Activated CD4-positive, alpha-beta memory T cell treated with anti-CD3 and anti-CD28 coated beads for 36 hours (primary cell): ENCODE data around the gene MMEL1. TPM values are rescaled to one million over a fixed set of nuclear protein-coding genes. Genes with fewer than 3 reads are reported as not detected.

Experiments used
- CTCF ChIA-PET: fragments of 350-600 bp; sonication (Branson Sonifier 250); formaldehyde crosslinking; loops from one replicate; lab custom pipeline; 2021; ENCODE audit warnings: antibody characterized with exemption, inconsistent platforms; lab: Charles Lee
- POLR2A ChIA-PET: fragments of 350-600 bp; sonication (Branson Sonifier 250); formaldehyde crosslinking; loops from one replicate; lab custom pipeline; 2021; ENCODE audit warnings: antibody characterized with exemption; lab: Charles Lee
- DNase-seq: peaks from one replicate; pipeline ENCODE4 v3.0.0-alpha.2; 2020
- H3K27ac Mint-ChIP-seq: one replicate; pipeline ENCODE4 v1.8.0; 2021; ENCODE audit warnings: mixed read lengths
- H3K27me3 Mint-ChIP-seq: one replicate; pipeline ENCODE4 v1.8.0; 2021; ENCODE audit warnings: mixed read lengths
- H3K36me3 Mint-ChIP-seq: one replicate; pipeline ENCODE4 v1.8.0; 2021; ENCODE audit warnings: mixed read lengths
- H3K4me1 Mint-ChIP-seq: one replicate; pipeline ENCODE4 v1.8.0; 2021; ENCODE audit warnings: low read depth, mixed read lengths
- H3K4me3 Mint-ChIP-seq: one replicate; pipeline ENCODE4 v1.8.0; 2021; ENCODE audit warnings: mild to moderate bottlenecking, mixed read lengths
- H3K9me3 Mint-ChIP-seq: one replicate; pipeline ENCODE4 v1.8.0; 2021; ENCODE audit warnings: mixed read lengths
- intact Hi-C: fragments of 100-400 bp; cut with micrococcal nuclease; formaldehyde crosslinking; loops from one replicate; pipeline ENCODE4 v1.15.1; 2023
- total RNA-seq, 2 experiments: library from RNA; stranded (reverse); gene quantifications; one replicate each; pipeline ENCODE4 v1.2.3, GENCODE V29; 2021

MMEL1 gene
- total RNA-seq, 2 experiments from 2014 or later: 1.00 to 1.2 TPM

- intact Hi-C loops: no loop called here
- no peak overlapping the region for H3K4me3 Mint-ChIP-seq
- peaks cover 1% of the 10 kb centered on the region for H3K4me1 Mint-ChIP-seq
- no peak overlapping the region for H3K27ac Mint-ChIP-seq
- CTCF ChIA-PET: no interaction called here
- DNase-seq: no peak
- H3K36me3 Mint-ChIP-seq: no peaks in the 10 kb centered on the region
- POLR2A ChIA-PET: no interaction called here
- no peaks in the 10 kb centered on the region for H3K27me3 Mint-ChIP-seq
- H3K9me3 Mint-ChIP-seq: peaks cover 5% of the 10 kb centered on the region
Measured at GRCh38 chr1:2595812-2596529, 36.8 kb downstream of the MMEL1 start.

GRCh38 chr1:2595261-2595811 lies 37.5 kb downstream of the MMEL1 start:
- Mint-ChIP-seq H3K27ac (no peak overlapping the region), H3K36me3 (no peaks in the 10 kb centered on the region), H3K27me3 (no peaks in the 10 kb centered on the region), H3K4me1 (peaks cover 1% of the 10 kb centered on the region), H3K9me3 (peaks cover 5% of the 10 kb centered on the region), H3K4me3 (no peak overlapping the region)
- intact Hi-C loops: no loop called here
- ChIA-PET CTCF (no interaction called here), POLR2A (no interaction called here)
- DNase-seq: no peak

DNA sequence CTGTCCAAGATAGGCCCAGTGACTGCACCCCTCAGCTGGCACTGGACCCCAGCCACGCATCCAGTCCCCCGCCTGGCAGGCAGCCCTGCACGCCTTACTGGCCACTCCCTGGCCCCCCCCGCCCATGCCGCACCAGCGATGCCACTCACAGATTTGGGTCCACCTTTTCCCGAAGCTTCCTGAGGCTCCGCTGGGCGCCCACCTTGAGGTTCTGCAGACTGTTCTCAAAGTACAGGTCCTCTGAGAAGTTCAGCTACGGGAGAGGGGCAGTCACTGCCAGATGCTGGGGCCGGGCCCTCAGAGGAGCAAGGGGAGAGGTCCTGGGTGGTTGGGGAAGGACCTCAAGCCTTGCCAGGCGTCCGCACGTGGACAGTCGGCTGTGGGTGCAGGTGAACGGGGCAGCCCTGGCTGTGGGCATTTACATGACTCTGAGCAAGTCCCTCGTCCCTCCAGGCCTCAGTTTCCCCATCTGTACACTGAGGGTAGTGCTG lies 38.1 kb downstream of the MMEL1 start:
- CTCF ChIA-PET: no interaction called here
- intact Hi-C loops: no loop called here
- POLR2A ChIA-PET: no interaction called here

DNA sequence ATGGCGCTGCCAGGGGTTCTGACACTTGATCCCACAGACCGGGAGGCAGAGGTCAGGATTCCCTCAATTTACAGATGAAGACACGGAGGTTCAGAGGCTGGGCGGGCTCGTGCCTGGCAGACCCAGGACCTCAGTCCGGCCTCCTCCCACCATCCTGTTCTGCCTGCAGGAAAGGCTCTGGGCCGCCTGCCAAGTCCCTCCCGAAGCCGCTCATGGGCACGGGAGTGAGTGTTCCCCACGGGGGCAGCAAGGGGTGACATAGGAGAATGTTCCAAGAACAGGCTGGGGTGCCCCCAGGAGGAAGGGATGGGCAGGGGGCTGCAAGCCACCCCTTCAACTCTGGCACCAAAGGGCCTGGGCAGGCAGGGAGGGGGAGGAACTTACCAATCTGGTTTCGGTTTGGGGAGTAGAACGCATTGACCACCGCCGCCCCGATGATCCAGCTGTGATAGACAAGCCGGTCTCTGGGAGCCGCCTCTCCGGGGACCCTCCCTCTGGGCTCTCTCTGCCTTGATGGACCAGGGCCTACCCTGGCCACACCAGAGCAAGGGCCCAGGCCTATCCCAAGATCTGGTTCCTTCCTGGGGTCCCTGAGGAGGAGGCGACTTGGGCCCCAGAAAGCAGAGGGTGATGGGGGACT lies 38.7 kb downstream of the MMEL1 start:
- CTCF ChIA-PET: no interaction called here
- H3K36me3 Mint-ChIP-seq: no peaks in the 10 kb centered on the region
- H3K9me3 Mint-ChIP-seq: peaks cover 5% of the 10 kb centered on the region
- POLR2A ChIA-PET: no interaction called here
- intact Hi-C loops: no loop called here
- H3K27me3 Mint-ChIP-seq: no peaks in the 10 kb centered on the region
- DNase-seq: no peak
- H3K4me1 Mint-ChIP-seq: peaks cover 1% of the 10 kb centered on the region
- no peak overlapping the region for H3K4me3 Mint-ChIP-seq
- H3K27ac Mint-ChIP-seq: no peak overlapping the region

More for the DNA sequence above, 38.1 kb downstream of the MMEL1 start:
- DNase-seq: no peak
- Mint-ChIP-seq H3K27ac (no peak overlapping the region), H3K4me1 (peaks cover 1% of the 10 kb centered on the region), H3K4me3 (no peak overlapping the region), H3K27me3 (no peaks in the 10 kb centered on the region), H3K36me3 (no peaks in the 10 kb centered on the region), H3K9me3 (peaks cover 5% of the 10 kb centered on the region)

GRCh38 chr1:2593251-2593878 lies 39.5 kb downstream of the MMEL1 start:
- no peaks in the 10 kb centered on the region for H3K27me3 Mint-ChIP-seq
- intact Hi-C loops: no loop called here
- ChIA-PET CTCF (no interaction called here), POLR2A (no interaction called here)
- H3K27ac Mint-ChIP-seq: no peak overlapping the region
- H3K36me3 Mint-ChIP-seq: no peaks in the 10 kb centered on the region
- no peaks in the 10 kb centered on the region for H3K9me3 Mint-ChIP-seq
- H3K4me1 Mint-ChIP-seq: peaks cover 1% of the 10 kb centered on the region
- no peak for DNase-seq
- no peak overlapping the region for H3K4me3 Mint-ChIP-seq

DNA sequence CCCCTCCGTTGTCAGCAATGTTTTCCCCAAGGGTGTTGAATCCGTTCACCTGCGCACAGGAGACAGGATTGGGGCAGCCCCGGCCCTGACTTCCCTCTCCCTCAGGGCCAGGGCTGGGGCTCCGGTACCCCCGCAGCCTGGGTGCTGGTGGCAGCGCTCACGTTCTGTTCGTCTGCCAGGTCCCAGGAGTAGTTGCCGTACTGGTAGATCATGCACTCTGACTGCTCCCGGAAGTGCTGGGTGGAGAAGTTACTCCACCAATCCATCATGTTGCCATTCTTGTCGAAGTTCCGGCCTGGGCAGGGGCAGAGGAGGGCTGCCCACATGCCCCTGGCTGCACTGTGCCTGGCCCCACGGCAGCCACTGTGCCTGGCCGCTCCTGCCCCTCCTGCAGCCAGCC lies 40.1 kb downstream of the MMEL1 start:
- intact Hi-C loops: no loop called here
- Mint-ChIP-seq H3K27me3 (no peaks in the 10 kb centered on the region), H3K36me3 (no peaks in the 10 kb centered on the region), H3K9me3 (no peaks in the 10 kb centered on the region), H3K4me1 (peaks cover 1% of the 10 kb centered on the region), H3K4me3 (no peak overlapping the region), H3K27ac (no peak overlapping the region)
- POLR2A ChIA-PET: no interaction called here
- CTCF ChIA-PET: no interaction called here
- DNase-seq: no peak

DNA sequence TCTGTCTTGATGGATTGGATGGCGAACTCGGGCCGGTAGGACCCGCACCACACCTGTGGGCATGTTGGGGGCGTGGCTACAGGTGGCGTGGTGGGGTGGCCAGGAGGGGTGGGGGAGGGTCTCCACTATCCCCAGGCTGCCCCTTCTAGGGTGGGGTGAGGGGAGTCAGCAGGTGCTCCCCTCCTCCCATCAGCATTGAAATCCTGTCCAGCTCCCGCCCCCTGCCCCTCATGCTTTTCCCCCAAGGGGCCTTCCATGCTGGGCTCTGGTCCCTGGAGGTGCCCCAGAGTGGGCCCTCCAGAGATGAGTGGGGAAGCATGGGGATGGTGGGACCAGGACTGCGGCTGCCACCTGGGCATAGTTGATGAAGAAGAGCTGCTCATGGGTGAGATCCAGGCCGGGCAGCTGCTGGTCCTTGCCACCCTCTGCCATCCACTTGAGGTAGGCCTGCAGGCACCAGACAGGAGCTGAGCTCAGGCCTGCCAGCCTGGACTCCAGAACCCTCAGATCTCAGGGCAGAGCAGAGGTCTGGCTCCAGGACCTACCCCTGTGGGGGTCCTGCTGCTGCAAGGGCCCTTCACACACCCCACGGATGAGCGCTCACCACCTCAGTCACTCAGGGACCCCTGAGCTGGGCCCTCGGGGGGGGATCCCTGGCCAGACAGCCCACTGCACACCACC lies 41.1 kb downstream of the MMEL1 start:
- Mint-ChIP-seq H3K36me3 (no peaks in the 10 kb centered on the region), H3K27me3 (no peaks in the 10 kb centered on the region), H3K4me1 (peaks cover 4% of the 10 kb centered on the region), H3K9me3 (no peaks in the 10 kb centered on the region), H3K27ac (no peak overlapping the region), H3K4me3 (no peak overlapping the region)
- ChIA-PET POLR2A (no interaction called here), CTCF (no interaction called here)
- intact Hi-C loops: no loop called here
- no peak for DNase-seq

GRCh38 chr1:2591233-2591580 lies 41.6 kb downstream of the MMEL1 start:
- no peak overlapping the region for H3K27ac Mint-ChIP-seq
- intact Hi-C loops: no loop called here
- DNase-seq: no peak
- ChIA-PET CTCF (no interaction called here), POLR2A (no interaction called here)
- H3K4me1 Mint-ChIP-seq: peaks cover 4% of the 10 kb centered on the region
- H3K4me3 Mint-ChIP-seq: no peak overlapping the region
- H3K36me3 Mint-ChIP-seq: no peaks in the 10 kb centered on the region
- no peaks in the 10 kb centered on the region for H3K9me3 Mint-ChIP-seq
- no peaks in the 10 kb centered on the region for H3K27me3 Mint-ChIP-seq

DNA sequence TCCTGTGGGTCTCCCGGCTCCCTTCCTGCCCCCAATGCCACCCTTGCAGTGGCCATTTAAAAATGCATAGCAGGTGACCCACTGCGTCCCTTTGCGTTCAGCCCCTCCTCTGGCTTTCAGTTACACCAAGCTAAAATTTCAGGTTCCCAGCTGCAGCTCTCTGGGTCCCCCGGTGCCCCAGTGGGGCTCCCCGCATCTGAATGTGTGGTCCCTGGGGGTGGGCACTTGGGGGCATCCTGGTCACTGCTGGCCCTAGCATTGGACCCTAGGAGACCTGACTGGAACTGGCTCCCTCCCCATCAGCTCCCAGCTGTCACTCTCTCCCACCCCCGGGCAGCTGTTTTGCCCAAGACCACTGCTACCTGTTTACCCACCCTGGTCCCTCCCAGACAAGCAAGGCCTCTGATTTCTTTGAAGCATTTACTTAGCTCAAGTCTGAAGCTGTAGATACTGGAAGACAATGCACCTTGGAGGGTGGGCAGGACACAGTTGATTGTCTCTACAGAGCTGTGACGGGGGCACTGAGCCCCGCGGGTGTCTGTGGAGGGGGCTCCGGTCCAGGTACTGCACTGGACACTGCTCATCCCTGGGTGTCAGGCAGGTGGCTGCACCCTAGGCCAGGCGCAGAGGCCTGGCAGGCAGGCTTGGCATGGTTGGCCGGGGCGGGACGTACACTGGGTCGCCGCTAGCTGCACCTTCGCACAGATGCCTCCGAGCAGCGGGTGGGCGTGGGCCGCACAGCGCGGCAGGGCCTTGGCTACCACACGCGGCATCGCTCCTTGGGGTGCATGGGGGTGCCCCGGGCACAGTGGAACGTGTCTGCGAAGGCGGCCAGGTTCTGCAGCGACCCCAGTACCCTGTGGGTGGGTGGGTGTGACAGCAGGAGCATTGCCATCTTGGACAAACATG lies 42.3 kb downstream of the MMEL1 start:
- H3K4me3 Mint-ChIP-seq: no peak overlapping the region
- ChIA-PET CTCF (no interaction called here), POLR2A (no interaction called here)

DNA sequence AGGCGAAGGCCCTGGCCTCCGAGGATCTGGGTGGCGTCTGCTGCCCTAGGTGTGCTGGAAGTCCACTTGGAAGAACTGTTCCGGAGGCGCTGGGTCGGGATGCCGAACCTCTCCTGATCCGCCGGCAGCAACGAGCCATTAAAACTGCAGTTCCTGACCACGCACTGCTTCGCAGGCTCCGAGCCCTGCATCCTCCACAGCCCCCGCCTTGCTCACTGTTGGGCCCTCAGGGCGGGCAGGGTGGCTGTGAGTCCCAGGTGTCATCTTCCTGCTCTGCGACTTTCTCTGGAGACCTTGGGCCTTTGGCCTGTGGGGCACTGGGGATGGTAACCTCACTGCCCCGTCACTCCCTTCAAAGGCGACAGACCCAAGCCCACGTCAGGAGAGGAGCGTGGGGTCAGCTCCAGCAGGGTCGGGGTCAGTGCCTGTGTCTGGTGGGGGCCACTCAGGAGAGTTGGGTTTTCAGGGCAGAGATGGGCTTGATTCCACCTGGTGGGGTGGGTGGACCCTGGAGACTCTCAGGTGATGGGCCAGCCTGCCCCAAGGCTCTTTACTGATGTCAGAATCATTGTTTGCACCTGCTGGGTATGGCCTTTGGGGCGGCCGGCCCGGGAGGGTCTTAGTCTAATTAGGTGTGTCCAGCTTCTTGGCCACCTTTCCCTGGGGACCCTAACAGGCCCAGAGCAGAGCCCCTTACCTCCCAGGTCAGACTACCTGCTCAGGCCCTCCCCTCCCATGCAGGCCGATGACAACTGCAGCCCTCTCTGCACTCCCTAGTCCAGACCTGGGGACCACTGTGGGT lies 43.2 kb downstream of the MMEL1 start:
- H3K9me3 Mint-ChIP-seq: no peaks in the 10 kb centered on the region
- peaks cover 9% of the 10 kb centered on the region for H3K4me1 Mint-ChIP-seq
- no peaks in the 10 kb centered on the region for H3K36me3 Mint-ChIP-seq
- CTCF ChIA-PET: no interaction called here
- POLR2A ChIA-PET: no interaction called here
- no peak overlapping the region for H3K4me3 Mint-ChIP-seq
- H3K27me3 Mint-ChIP-seq: no peaks in the 10 kb centered on the region
- no peak for DNase-seq
- intact Hi-C loops: no loop called here
- H3K27ac Mint-ChIP-seq: no peak overlapping the region

More for the DNA sequence above, 42.3 kb downstream of the MMEL1 start:
- no peaks in the 10 kb centered on the region for H3K27me3 Mint-ChIP-seq
- intact Hi-C loops: no loop called here
- H3K4me1 Mint-ChIP-seq: peaks cover 4% of the 10 kb centered on the region
- H3K36me3 Mint-ChIP-seq: no peaks in the 10 kb centered on the region
- no peak overlapping the region for H3K27ac Mint-ChIP-seq
- DNase-seq: no peak
- no peaks in the 10 kb centered on the region for H3K9me3 Mint-ChIP-seq
